H9 (cell line): Measurements from ENCODE around the gene COMT. TPM values are rescaled to one million over a fixed set of nuclear protein-coding genes. Genes with fewer than 3 reads are reported as not detected.
A peak's percentile ranks its signal among the peaks of the same experiment; 100 is the strongest.

Source experiments
- DNase-seq: peaks from one replicate; pipeline ENCODE4 v3.0.0-alpha.2; 2017
- H2AFZ ChIP-seq: one replicate; pipeline ENCODE4 v1.6.1; 2013; ENCODE audit warnings: mild to moderate bottlenecking, low read length, control low read depth, moderate library complexity
- H2AK5ac ChIP-seq: 2 replicates; pipeline ENCODE4 v1.6.1; 2013; ENCODE audit warnings: low read length, control low read depth, mixed read lengths; ENCODE audit not compliant: insufficient read length
- H2BK120ac ChIP-seq: one replicate; pipeline ENCODE4 v1.6.1; 2013; ENCODE audit warnings: low read depth, mild to moderate bottlenecking, low read length, control low read depth, inconsistent platforms; ENCODE audit not compliant: poor library complexity, severe bottlenecking
- H2BK12ac ChIP-seq: 2 replicates; pipeline ENCODE4 v1.6.1; 2013; ENCODE audit warnings: low read length, control low read depth, mixed read lengths, low read depth; ENCODE audit not compliant: insufficient read length
- H2BK15ac ChIP-seq: 2 replicates; pipeline ENCODE4 v1.6.1; 2013; ENCODE audit warnings: low read depth, low read length, control low read depth
- H2BK20ac ChIP-seq: one replicate; pipeline ENCODE4 v1.6.1; 2013; ENCODE audit warnings: low read depth, mild to moderate bottlenecking, low read length, control low read depth, inconsistent platforms; ENCODE audit not compliant: poor library complexity, severe bottlenecking
- H2BK5ac ChIP-seq: 2 replicates; pipeline ENCODE4 v1.6.1; 2013; ENCODE audit warnings: low read length, control low read depth, mixed read lengths; ENCODE audit not compliant: insufficient read length
- H3K14ac ChIP-seq: 2 replicates; pipeline ENCODE4 v1.6.1; 2013; ENCODE audit warnings: low read length, control low read depth; ENCODE audit not compliant: insufficient read depth
- H3K18ac ChIP-seq: 2 replicates; pipeline ENCODE4 v1.6.1; 2013; ENCODE audit warnings: low read depth, mild to moderate bottlenecking, mixed read lengths, low read length, control low read depth; ENCODE audit not compliant: insufficient read length
- H3K23ac ChIP-seq: 2 replicates; pipeline ENCODE4 v1.6.1; 2013; ENCODE audit warnings: low read length, control low read depth, mixed read lengths, low read depth; ENCODE audit not compliant: insufficient read length
- H3K23me2 ChIP-seq: 2 replicates; pipeline ENCODE4 v1.6.1; 2013; ENCODE audit warnings: low read depth, mild to moderate bottlenecking, mixed read lengths, low read length, control low read depth; ENCODE audit not compliant: insufficient read length, poor library complexity, severe bottlenecking
- H3K27ac ChIP-seq: 2 replicates; pipeline ENCODE4 v1.5.1; 2013; ENCODE audit warnings: low read length, control low read depth, mixed read lengths, low read depth; ENCODE audit not compliant: insufficient read length
- H3K27me3 ChIP-seq: 2 replicates; pipeline ENCODE4 v1.6.1; 2013; ENCODE audit warnings: low read length, control low read depth, inconsistent platforms; ENCODE audit not compliant: insufficient read depth
- H3K4ac ChIP-seq: 2 replicates; pipeline ENCODE4 v1.6.1; 2013; ENCODE audit warnings: low read depth, mild to moderate bottlenecking, control low read depth, inconsistent platforms, low read length, moderate library complexity
- H3K4me1 ChIP-seq: 2 replicates; pipeline ENCODE4 v1.6.1; 2013; ENCODE audit warnings: low read length, control low read depth, inconsistent platforms; ENCODE audit not compliant: insufficient read depth
- H3K4me2 ChIP-seq: 2 replicates; pipeline ENCODE4 v1.6.1; 2013; ENCODE audit warnings: low read length, control low read depth, mixed read lengths; ENCODE audit not compliant: insufficient read length, insufficient read depth
- H3K56ac ChIP-seq: 2 replicates; pipeline ENCODE4 v1.6.1; 2013; ENCODE audit warnings: low read depth, mild to moderate bottlenecking, mixed read lengths, low read length, control low read depth; ENCODE audit not compliant: insufficient read length
- H3K79me1 ChIP-seq: 2 replicates; pipeline ENCODE4 v1.6.1; 2013; ENCODE audit warnings: low read depth, mild to moderate bottlenecking, moderate library complexity, low read length, control low read depth, inconsistent platforms; ENCODE audit not compliant: insufficient read depth, poor library complexity, severe bottlenecking
- H3K79me2 ChIP-seq: 2 replicates; pipeline ENCODE4 v1.6.1; 2013; ENCODE audit warnings: low read length, control low read depth, inconsistent platforms; ENCODE audit not compliant: insufficient read depth
- H3K9ac ChIP-seq: 2 replicates; pipeline ENCODE4 v1.6.1; 2013; ENCODE audit warnings: low read length, control low read depth, mixed read lengths; ENCODE audit not compliant: insufficient read length; ENCODE audit errors: extremely low read depth
- H3K9me3 ChIP-seq: one replicate; pipeline ENCODE4 v1.6.1; 2013; ENCODE audit warnings: low read depth, low read length, inconsistent platforms; ENCODE audit not compliant: control insufficient read depth
- H3T11ph ChIP-seq: one replicate; pipeline ENCODE4 v1.6.1; 2013; ENCODE audit warnings: mild to moderate bottlenecking, low read length, control low read depth, inconsistent platforms
- H4K20me1 ChIP-seq: one replicate; pipeline ENCODE4 v1.6.1; 2013; ENCODE audit not compliant: control insufficient read depth, insufficient read length, insufficient read depth
- H4K5ac ChIP-seq: 2 replicates; pipeline ENCODE4 v1.6.1; 2013; ENCODE audit warnings: low read depth, mild to moderate bottlenecking, mixed read lengths, low read length, control low read depth; ENCODE audit not compliant: insufficient read length
- H4K8ac ChIP-seq: replicated peaks from 2 replicates; pipeline ENCODE4 v1.6.1; 2013; ENCODE audit warnings: low read length, control low read depth, mixed read lengths, low read depth; ENCODE audit not compliant: insufficient read length
- H4K91ac ChIP-seq: 2 replicates; pipeline ENCODE4 v1.6.1; 2013; ENCODE audit warnings: low read depth, mild to moderate bottlenecking, moderate library complexity, mixed read lengths, low read length, control low read depth; ENCODE audit not compliant: insufficient read length
- H3K27ac Mint-ChIP-seq, 3 experiments: 2 replicates in 2 of 3; 3 replicates in 1 of 3; pipeline ENCODE4 v1.8.0; 2020 to 2021; ENCODE audit warnings: mixed read lengths in 3 of 3, mild to moderate bottlenecking in 1 of 3, moderate library complexity in 1 of 3
- H3K27me3 Mint-ChIP-seq: 2 replicates; pipeline ENCODE4 v1.8.0; 2021; ENCODE audit warnings: low read depth, mild to moderate bottlenecking, moderate library complexity, mixed read lengths
- H3K36me3 Mint-ChIP-seq, 3 experiments: 2 replicates in 2 of 3; 3 replicates in 1 of 3; pipeline ENCODE4 v1.8.0; 2020 to 2021; ENCODE audit warnings: low read depth in 3 of 3, mixed read lengths in 3 of 3; ENCODE audit not compliant: insufficient read depth in 1 of 3
- H3K4me1 Mint-ChIP-seq, 2 experiments: 2 replicates each; pipeline ENCODE4 v1.8.0; 2020; ENCODE audit warnings: mixed read lengths in 2 of 2
- H3K4me3 Mint-ChIP-seq, 2 experiments: 2 replicates in 1 of 2; 3 replicates in 1 of 2; pipeline ENCODE4 v1.8.0; 2020 to 2021; ENCODE audit warnings: mild to moderate bottlenecking in 2 of 2, mixed read lengths in 2 of 2, moderate library complexity in 1 of 2
- H3K9me3 Mint-ChIP-seq, 2 experiments: 2 replicates in 1 of 2; 3 replicates in 1 of 2; pipeline ENCODE4 v1.8.0; 2020; ENCODE audit warnings: mild to moderate bottlenecking in 2 of 2, mixed read lengths in 2 of 2, moderate library complexity in 1 of 2
- WGBS: extraction: QIAGEN DNeasy Blood & Tissue Kit; methylation state at CpG from one replicate; pipeline ENCODE4 v1.1.7; 2013; ENCODE audit warnings: missing lambda C conversion rate, low lambda C conversion rate, mixed read lengths; ENCODE audit not compliant: insufficient read length; ENCODE audit errors: extremely low coverage; 5-methylcytosine and 5-hydroxymethylcytosine counted together
- total RNA-seq: library from RNA; stranded (reverse); gene quantifications from 2 replicates; pipeline ENCODE4 v1.2.1, GENCODE V29; 2021
- TF ChIP-seq, protein P1 (sequence below): fragments of 200-600 bp; sonication (generic); conservative IDR thresholded peaks from 3 replicates; pipeline ENCODE4 v1.8.0; 2021; ENCODE audit warnings: antibody characterized with exemption, mild to moderate bottlenecking

COMT gene
- total RNA-seq, 1 experiment from 2014 or later: 42.2 TPM

DNA sequence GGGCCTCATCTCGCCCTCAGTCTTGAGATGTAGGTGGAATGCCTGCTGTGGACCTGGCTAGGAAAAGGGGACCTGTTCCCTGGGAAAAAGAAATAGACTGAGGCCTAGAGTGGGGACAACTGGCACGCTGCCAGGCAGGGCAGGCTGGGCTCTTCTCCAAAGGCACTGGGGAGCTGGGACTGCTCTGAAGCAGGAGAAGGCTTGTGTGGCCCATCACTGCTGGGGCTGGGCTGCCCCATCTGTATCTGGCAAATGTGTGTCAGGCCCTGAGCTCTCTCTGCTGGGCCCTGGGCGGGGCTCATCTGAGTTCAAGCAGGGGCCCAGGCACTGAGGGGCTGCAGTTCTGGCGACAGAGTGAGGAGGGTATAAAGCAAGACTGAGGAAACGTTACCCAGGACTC lies 42.2 kb downstream of the COMT start:
- Histone ChIP-seq H3K4ac (no peak overlapping the region), H3K4me2 (no peak overlapping the region), H3K14ac (no peak overlapping the region), H2BK12ac (no peak overlapping the region), H3K79me2 (no peaks in the 10 kb centered on the region), H3K56ac (no peak overlapping the region), H4K20me1 (peaks cover 3% of the 10 kb centered on the region), H3K27ac (no peak overlapping the region), H3K23me2 (no peaks in the 10 kb centered on the region), H2AFZ (no peak overlapping the region), H2BK20ac (no peak overlapping the region), H3K4me1 (no peaks in the 10 kb centered on the region; the same call in 1 of the 2 replicates), H3T11ph (no peak overlapping the region), H3K23ac (no peak overlapping the region), H3K79me1 (peaks cover 4% of the 10 kb centered on the region), H2BK5ac (no peak overlapping the region), H3K9me3 (no peaks in the 10 kb centered on the region), H2AK5ac (no peak overlapping the region), H3K27me3 (no peaks in the 10 kb centered on the region), H2BK120ac (no peak overlapping the region), H3K18ac (no peak overlapping the region), H4K8ac (no peak overlapping the region), H4K91ac (no peak overlapping the region), H2BK15ac (no peak overlapping the region), H4K5ac (no peak overlapping the region), H3K9ac (no peak overlapping the region)
- no CpG with 5 or more reads among the region's 5 CpGs for WGBS
- Mint-ChIP-seq H3K27me3 (no peaks in the 10 kb centered on the region), H3K27ac (peak overlapping the region in 1 of 3 experiments; percentile 57; a peak in 1 of 7 replicates), H3K9me3 (no peaks in the 10 kb centered on the region), H3K4me3 (no peak overlapping the region), H3K4me1 (peaks cover 5 to 10% of the 10 kb centered on the region in 2 experiments; a peak in 3 of 4 replicates), H3K36me3 (peaks cover 5 to 21% (median 15%) of the 10 kb centered on the region in 3 experiments; a peak in 6 of 7 replicates)
- TF ChIP-seq, protein P1, sequence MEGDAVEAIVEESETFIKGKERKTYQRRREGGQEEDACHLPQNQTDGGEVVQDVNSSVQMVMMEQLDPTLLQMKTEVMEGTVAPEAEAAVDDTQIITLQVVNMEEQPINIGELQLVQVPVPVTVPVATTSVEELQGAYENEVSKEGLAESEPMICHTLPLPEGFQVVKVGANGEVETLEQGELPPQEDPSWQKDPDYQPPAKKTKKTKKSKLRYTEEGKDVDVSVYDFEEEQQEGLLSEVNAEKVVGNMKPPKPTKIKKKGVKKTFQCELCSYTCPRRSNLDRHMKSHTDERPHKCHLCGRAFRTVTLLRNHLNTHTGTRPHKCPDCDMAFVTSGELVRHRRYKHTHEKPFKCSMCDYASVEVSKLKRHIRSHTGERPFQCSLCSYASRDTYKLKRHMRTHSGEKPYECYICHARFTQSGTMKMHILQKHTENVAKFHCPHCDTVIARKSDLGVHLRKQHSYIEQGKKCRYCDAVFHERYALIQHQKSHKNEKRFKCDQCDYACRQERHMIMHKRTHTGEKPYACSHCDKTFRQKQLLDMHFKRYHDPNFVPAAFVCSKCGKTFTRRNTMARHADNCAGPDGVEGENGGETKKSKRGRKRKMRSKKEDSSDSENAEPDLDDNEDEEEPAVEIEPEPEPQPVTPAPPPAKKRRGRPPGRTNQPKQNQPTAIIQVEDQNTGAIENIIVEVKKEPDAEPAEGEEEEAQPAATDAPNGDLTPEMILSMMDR: no peak
- DNase-seq: no peak
